Measurements from ENCODE around the gene KRTAP10-11.
"Not testable (repeated sequence)": the region's sequence is repeated elsewhere in the genome, so short reads cannot be mapped to it uniquely, and the experiment has no call there.

Gene KRTAP10-11

GRCh38 chr21:44627831-44628233 is 18.4 kb upstream of the KRTAP10-11 start:
- H2AFZ ChIP-seq (ENCODE audit: low read length, unreplicated experiment); H3K27ac ChIP-seq (ENCODE audit: low read depth, low read length); H3K36me3 ChIP-seq (ENCODE audit: insufficient read depth, low read length); H3K4me1 ChIP-seq (ENCODE audit: control insufficient read depth, insufficient read depth, low read length, unreplicated experiment); H3K27me3 ChIP-seq (ENCODE audit: insufficient read depth, low read length); H3K79me2 ChIP-seq (ENCODE audit: control insufficient read depth, insufficient read depth, low read length, unreplicated experiment); H3K4me3 ChIP-seq (ENCODE audit: low read depth, low read length): not testable (repeated sequence)

- no peaks in the 10 kb centered on the region for H3K79me2 ChIP-seq (ENCODE audit: control insufficient read depth, insufficient read depth, low read length, unreplicated experiment)
- no peak overlapping the region for H2AFZ ChIP-seq (ENCODE audit: low read length, unreplicated experiment)
- no peak overlapping the region for H3K27ac ChIP-seq (ENCODE audit: low read depth, low read length)
- H3K4me3 ChIP-seq (ENCODE audit: low read depth, low read length), result no peak overlapping the region
- H3K27me3 ChIP-seq (ENCODE audit: insufficient read depth, low read length), result no peaks in the 10 kb centered on the region
- no peaks in the 10 kb centered on the region for H3K4me1 ChIP-seq (ENCODE audit: control insufficient read depth, insufficient read depth, low read length, unreplicated experiment)
- no peaks in the 10 kb centered on the region for H3K36me3 ChIP-seq (ENCODE audit: insufficient read depth, low read length)
Observed at GRCh38 chr21:44628707-44629391, 17.4 kb upstream of the KRTAP10-11 start.

DNA sequence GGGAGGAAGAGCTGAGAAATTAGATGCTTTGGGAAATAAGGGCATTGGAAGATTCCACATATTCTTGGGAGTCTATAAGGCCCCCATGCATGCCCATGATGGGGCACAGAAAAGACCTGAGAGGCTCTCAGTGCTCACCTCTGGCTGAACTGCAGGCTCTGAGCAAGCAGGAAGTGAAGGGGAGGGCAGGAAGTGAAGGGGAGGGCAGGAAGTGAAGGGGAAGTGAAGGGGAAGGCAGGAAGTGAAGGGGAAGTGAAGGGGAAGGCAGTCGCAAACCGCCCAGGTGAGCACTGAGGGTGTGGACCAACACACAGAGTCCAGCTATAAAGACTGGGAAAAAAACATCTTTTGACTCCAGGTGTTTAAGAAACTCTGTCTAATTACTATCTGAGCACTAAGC is 15.8 kb upstream of the KRTAP10-11 start:
- H3K4me3 ChIP-seq (ENCODE audit: low read depth, low read length), result no peak overlapping the region
- no peaks in the 10 kb centered on the region for H3K36me3 ChIP-seq (ENCODE audit: insufficient read depth, low read length)
- no peak overlapping the region for H2AFZ ChIP-seq (ENCODE audit: low read length, unreplicated experiment)
- no peaks in the 10 kb centered on the region for H3K27me3 ChIP-seq (ENCODE audit: insufficient read depth, low read length)
- no peaks in the 10 kb centered on the region for H3K4me1 ChIP-seq (ENCODE audit: control insufficient read depth, insufficient read depth, low read length, unreplicated experiment)
- no peaks in the 10 kb centered on the region for H3K79me2 ChIP-seq (ENCODE audit: control insufficient read depth, insufficient read depth, low read length, unreplicated experiment)
- no peak overlapping the region for H3K27ac ChIP-seq (ENCODE audit: low read depth, low read length)

GRCh38 chr21:44632067-44632466 is 14.1 kb upstream of the KRTAP10-11 start:
- H3K27ac ChIP-seq (ENCODE audit: low read depth, low read length), result no peak overlapping the region
- no peaks in the 10 kb centered on the region for H3K36me3 ChIP-seq (ENCODE audit: insufficient read depth, low read length)
- no peaks in the 10 kb centered on the region for H3K79me2 ChIP-seq (ENCODE audit: control insufficient read depth, insufficient read depth, low read length, unreplicated experiment)
- no peaks in the 10 kb centered on the region for H3K4me1 ChIP-seq (ENCODE audit: control insufficient read depth, insufficient read depth, low read length, unreplicated experiment)
- H3K4me3 ChIP-seq (ENCODE audit: low read depth, low read length), result no peak overlapping the region
- no peak overlapping the region for H2AFZ ChIP-seq (ENCODE audit: low read length, unreplicated experiment)
- no peaks in the 10 kb centered on the region for H3K27me3 ChIP-seq (ENCODE audit: insufficient read depth, low read length)

DNA sequence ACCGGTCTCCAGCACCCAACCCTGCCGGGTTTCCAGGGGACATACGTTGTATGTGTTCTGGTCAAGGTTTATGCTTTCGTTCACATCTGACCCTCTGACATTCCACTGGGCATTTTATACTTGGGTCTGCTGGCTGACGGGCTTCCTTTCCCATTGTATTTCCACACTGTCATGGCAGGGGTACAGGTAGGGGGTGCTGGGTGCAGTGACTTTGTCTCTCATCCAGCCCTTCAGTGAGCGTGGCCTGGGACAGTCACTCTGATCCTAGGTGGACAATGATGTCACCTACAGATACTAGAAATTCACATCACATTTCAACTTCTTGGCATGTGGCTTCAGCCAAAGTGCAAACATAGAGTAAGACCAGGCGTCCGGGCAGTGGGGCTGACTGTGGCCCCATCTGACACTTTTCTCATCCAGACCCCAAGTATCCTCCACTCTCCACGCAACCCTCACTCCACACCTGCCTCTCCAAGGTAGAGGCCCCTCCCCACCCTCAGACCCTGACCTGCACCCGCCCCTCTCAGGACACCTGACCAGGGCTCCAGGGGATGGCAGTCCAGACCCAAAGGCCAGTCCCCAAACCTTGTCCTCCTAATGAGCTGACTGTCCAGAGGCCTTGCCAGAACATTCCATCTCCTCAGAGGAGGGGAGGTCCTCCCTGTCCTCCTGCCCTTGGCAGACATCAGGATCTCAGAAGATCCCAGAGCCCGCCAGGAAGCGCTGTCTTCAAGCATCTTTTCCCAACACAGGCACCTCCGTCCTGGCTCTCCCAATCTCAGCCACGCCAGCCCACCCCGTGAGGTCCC is 9.8 kb upstream of the KRTAP10-11 start:
- Histone ChIP-seq H3K27ac (ENCODE audit: low read depth, low read length) (no peak overlapping the region), H2AFZ (ENCODE audit: low read length, unreplicated experiment) (no peak overlapping the region), H3K27me3 (ENCODE audit: insufficient read depth, low read length) (no peaks in the 10 kb centered on the region), H3K79me2 (ENCODE audit: control insufficient read depth, insufficient read depth, low read length, unreplicated experiment) (no peaks in the 10 kb centered on the region), H3K4me1 (ENCODE audit: control insufficient read depth, insufficient read depth, low read length, unreplicated experiment) (no peaks in the 10 kb centered on the region), H3K4me3 (ENCODE audit: low read depth, low read length) (no peak overlapping the region), H3K36me3 (ENCODE audit: insufficient read depth, low read length) (no peaks in the 10 kb centered on the region)

DNA sequence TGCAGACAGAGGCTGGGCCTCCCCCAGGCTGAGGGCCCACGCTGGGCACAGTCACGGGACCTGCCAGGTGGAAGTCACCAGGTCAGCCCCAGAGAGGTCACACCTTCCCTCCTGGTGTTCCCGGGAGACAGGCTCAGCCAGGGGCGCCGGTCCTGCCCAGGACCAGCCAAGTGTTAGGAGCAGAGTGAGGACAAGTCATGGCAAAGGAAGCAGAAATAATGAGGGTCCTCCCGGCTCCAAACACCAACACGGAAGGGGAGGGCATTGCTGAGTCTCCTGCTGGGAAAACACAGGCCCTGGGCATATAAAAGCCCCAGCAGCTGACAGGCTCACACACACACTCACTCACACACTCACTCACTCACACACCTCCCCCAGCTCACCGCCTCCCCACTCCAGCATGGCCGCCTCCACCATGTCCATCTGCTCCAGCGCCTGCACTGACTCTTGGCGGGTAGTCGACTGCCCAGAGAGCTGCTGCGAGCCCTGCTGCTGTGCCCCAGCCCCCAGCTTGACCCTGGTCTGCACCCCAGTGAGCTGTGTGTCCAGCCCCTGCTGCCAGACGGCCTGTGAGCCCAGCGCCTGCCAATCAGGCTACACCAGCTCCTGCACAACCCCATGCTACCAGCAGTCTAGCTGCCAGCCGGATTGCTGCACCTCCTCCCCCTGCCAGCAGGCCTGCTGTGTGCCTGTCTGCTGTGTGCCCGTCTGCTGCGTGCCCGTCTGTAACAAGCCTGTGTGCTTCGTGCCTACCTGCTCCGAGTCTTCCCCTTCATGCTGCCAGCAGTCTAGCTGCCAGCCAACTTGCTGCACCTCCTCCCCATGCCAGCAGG is 9.0 kb upstream of the KRTAP10-11 start, which contains the start of gene KRTAP10-10:
TSS of gene KRTAP10-10 (plus strand) at position 339 of the 833 bp plus-strand sequence. CDS start at position 401, 62 bp downstream.
- H3K27ac ChIP-seq (ENCODE audit: low read depth, low read length), result no peak within 1 kb of the TSS
- no peak within 1 kb of the TSS for H2AFZ ChIP-seq (ENCODE audit: low read length, unreplicated experiment)
- no peaks in the 10 kb centered on the region for H3K79me2 ChIP-seq (ENCODE audit: control insufficient read depth, insufficient read depth, low read length, unreplicated experiment)
- no peak within 1 kb of the TSS for H3K4me3 ChIP-seq (ENCODE audit: low read depth, low read length)
- no peaks in the 10 kb centered on the region for H3K36me3 ChIP-seq (ENCODE audit: insufficient read depth, low read length)
- no peaks in the 10 kb centered on the region for H3K4me1 ChIP-seq (ENCODE audit: control insufficient read depth, insufficient read depth, low read length, unreplicated experiment)
- no peaks in the 10 kb centered on the region for H3K27me3 ChIP-seq (ENCODE audit: insufficient read depth, low read length)

- not testable (repeated sequence) for H3K27ac ChIP-seq (ENCODE audit: low read depth, low read length); H3K36me3 ChIP-seq (ENCODE audit: insufficient read depth, low read length); H3K27me3 ChIP-seq (ENCODE audit: insufficient read depth, low read length); H3K79me2 ChIP-seq (ENCODE audit: control insufficient read depth, insufficient read depth, low read length, unreplicated experiment); H3K4me3 ChIP-seq (ENCODE audit: low read depth, low read length); H3K4me1 ChIP-seq (ENCODE audit: control insufficient read depth, insufficient read depth, low read length, unreplicated experiment); H2AFZ ChIP-seq (ENCODE audit: low read length, unreplicated experiment)
Observed at GRCh38 chr21:44637851-44638348, 8.3 kb upstream of the KRTAP10-11 start.

DNA sequence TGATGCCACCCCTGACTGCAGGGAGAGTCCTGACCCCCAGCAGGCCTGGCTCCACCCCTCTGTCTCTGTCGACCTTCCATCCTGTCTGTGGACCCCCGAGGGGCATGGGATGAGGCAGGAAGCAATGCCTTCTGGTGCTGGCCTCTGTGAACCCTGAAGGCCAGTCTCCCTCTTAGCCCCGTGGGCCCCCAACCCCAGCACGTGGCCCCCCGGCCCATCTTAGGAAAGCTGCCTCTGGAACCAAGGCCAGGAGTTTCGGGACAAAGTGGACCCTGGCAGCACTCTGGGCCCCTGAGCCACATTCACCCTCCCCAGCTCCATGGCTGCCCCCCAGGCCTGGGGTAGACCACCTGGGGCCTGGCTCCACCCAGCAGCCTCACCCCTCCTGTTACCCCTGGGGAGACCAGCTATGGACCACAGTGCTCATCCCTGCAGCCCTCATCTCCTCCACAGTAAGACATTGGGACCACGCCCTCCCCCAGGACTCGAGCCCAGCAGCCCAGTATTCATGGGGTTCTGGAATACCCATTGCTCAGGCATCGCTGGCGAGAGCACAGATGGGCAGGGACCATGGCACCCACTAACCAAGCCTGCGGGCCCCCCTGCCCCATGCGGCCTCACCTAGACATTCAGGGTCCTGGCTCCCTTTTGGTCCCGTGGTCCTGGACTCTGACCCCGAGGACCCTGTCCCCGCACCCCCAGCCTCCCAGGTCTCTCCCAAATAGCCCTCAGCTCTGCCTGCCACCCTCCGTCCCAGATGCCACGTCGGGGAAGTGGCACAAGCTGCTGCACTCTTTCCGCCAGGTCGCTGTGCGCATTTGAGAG is 7.5 kb upstream of the KRTAP10-11 start:
- H2AFZ ChIP-seq (ENCODE audit: low read length, unreplicated experiment); H3K27ac ChIP-seq (ENCODE audit: low read depth, low read length); H3K4me1 ChIP-seq (ENCODE audit: control insufficient read depth, insufficient read depth, low read length, unreplicated experiment); H3K4me3 ChIP-seq (ENCODE audit: low read depth, low read length); H3K36me3 ChIP-seq (ENCODE audit: insufficient read depth, low read length); H3K27me3 ChIP-seq (ENCODE audit: insufficient read depth, low read length); H3K79me2 ChIP-seq (ENCODE audit: control insufficient read depth, insufficient read depth, low read length, unreplicated experiment): not testable (repeated sequence)

DNA sequence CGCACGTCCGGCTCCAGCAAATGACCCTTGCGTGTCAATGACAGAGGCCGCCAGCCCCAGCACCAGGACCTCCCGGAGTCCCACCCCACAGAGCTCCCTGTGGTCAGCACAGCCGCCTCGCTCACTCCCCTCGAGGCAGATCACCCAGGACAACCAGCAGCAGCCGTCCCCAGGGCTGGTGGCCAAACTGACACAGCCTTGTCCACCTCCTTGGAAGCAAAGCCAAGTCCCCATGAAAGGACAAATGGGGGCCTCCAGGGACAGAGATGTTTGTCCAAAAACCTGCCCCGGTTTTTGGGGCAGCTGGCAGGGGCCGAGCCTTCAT is 6.9 kb upstream of the KRTAP10-11 start:
- no peak overlapping the region for H3K4me3 ChIP-seq (ENCODE audit: low read depth, low read length)
- H3K27ac ChIP-seq (ENCODE audit: low read depth, low read length), result no peak overlapping the region
- H3K36me3 ChIP-seq (ENCODE audit: insufficient read depth, low read length), result no peaks in the 10 kb centered on the region
- no peak overlapping the region for H2AFZ ChIP-seq (ENCODE audit: low read length, unreplicated experiment)
- H3K4me1 ChIP-seq (ENCODE audit: control insufficient read depth, insufficient read depth, low read length, unreplicated experiment), result no peaks in the 10 kb centered on the region
- H3K79me2 ChIP-seq (ENCODE audit: control insufficient read depth, insufficient read depth, low read length, unreplicated experiment), result no peaks in the 10 kb centered on the region
- no peaks in the 10 kb centered on the region; the same call in 1 of the 2 replicates for H3K27me3 ChIP-seq (ENCODE audit: insufficient read depth, low read length)

DNA sequence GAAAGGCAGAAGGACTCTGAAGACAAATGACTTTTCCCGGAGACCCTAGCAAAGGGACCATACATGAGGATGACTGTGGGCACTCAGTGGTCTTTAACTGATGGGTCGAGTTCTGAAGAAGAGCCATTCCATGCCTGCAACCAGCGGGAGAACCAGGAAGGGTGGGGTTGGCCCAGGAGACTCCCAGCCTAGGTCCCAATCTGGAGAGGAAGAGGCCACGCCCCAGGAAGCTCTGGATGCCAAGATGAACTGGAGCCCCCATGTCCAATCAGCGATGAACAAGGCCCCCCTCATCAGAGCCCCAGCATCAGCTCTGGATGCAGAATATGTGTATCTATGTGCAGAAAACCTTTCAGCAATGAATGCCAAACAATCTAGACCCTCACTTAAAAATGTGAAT is 5.5 kb upstream of the KRTAP10-11 start:
- H3K79me2 ChIP-seq (ENCODE audit: control insufficient read depth, insufficient read depth, low read length, unreplicated experiment), result no peaks in the 10 kb centered on the region
- H3K27ac ChIP-seq (ENCODE audit: low read depth, low read length), result no peak overlapping the region
- no peak overlapping the region for H2AFZ ChIP-seq (ENCODE audit: low read length, unreplicated experiment)
- H3K27me3 ChIP-seq (ENCODE audit: insufficient read depth, low read length), result no peaks in the 10 kb centered on the region; the same call in 1 of the 2 replicates
- H3K4me1 ChIP-seq (ENCODE audit: control insufficient read depth, insufficient read depth, low read length, unreplicated experiment), result no peaks in the 10 kb centered on the region
- H3K4me3 ChIP-seq (ENCODE audit: low read depth, low read length), result no peak overlapping the region
- no peaks in the 10 kb centered on the region for H3K36me3 ChIP-seq (ENCODE audit: insufficient read depth, low read length)

Data from ACC112 (cell line).